Vagina (tissue), 2 donors: ENCODE measurements around the gene MEOX1.
"Not testable (repeated sequence)": the region's sequence is repeated elsewhere in the genome, so short reads cannot be mapped to it uniquely, and the experiment has no call there.

ENCODE experiments used
- CTCF ChIP-seq, 3 experiments: fragments of 450-650 bp in 2 of 3; fragments of 200-600 bp in 1 of 3; sonication (generic) in 1 of 3; IDR thresholded peaks; one replicate each; pipeline ENCODE4 v1.5.1; 2017 to 2019; ENCODE audit warnings: antibody characterized with exemption in 3 of 3, mild to moderate bottlenecking in 2 of 3, moderate library complexity in 2 of 3
- POLR2AphosphoS5 ChIP-seq, 2 donors: sonication (generic); formaldehyde crosslinking; IDR thresholded peaks; one replicate each; pipeline ENCODE4 v1.9.0; 2017; ENCODE audit warnings: antibody characterized with exemption in 2 of 2, mild to moderate bottlenecking in 2 of 2, low read depth in 1 of 2; ENCODE audit not compliant: insufficient read depth in 1 of 2

GRCh38 chr17:43686957-43687356 lies 25.2 kb upstream of the MEOX1 start:
- TF ChIP-seq CTCF (IDR thresholded peaks at IDR 0.05); POLR2AphosphoS5 (IDR thresholded peaks at IDR 0.05; ENCODE audit: insufficient read depth in 1 of 2, low read depth in 1 of 2): not testable (repeated sequence)
